ENCODE measurements around the gene COMMD3.

DNA sequence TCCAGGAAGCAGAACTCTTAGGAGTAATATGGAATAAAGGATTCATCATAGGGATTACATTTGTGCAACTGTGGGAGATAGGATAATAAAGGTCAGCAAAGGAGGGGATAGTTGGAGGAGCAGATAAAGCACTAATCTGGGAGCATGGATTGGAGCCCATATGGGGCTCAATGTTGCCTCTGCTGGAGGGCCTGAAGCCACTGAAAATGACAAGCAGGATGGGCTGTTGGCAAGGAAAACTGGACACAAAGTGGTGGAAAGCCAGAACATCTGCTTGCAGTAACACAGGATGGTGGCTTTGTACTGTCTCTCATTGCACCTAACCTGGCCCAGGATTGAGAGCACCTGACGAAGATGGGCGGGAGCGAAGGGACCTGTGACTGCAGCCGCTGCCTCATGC, 15.0 kb upstream of the COMMD3 start:
- TF ChIP-seq, protein P1, sequence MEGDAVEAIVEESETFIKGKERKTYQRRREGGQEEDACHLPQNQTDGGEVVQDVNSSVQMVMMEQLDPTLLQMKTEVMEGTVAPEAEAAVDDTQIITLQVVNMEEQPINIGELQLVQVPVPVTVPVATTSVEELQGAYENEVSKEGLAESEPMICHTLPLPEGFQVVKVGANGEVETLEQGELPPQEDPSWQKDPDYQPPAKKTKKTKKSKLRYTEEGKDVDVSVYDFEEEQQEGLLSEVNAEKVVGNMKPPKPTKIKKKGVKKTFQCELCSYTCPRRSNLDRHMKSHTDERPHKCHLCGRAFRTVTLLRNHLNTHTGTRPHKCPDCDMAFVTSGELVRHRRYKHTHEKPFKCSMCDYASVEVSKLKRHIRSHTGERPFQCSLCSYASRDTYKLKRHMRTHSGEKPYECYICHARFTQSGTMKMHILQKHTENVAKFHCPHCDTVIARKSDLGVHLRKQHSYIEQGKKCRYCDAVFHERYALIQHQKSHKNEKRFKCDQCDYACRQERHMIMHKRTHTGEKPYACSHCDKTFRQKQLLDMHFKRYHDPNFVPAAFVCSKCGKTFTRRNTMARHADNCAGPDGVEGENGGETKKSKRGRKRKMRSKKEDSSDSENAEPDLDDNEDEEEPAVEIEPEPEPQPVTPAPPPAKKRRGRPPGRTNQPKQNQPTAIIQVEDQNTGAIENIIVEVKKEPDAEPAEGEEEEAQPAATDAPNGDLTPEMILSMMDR (IDR thresholded peaks at IDR 0.05) = no peak
- no peak for TF ChIP-seq JUN (CRISPR knock-in tag; IDR thresholded peaks at IDR 0.05)
- TF ChIP-seq, protein P2, sequence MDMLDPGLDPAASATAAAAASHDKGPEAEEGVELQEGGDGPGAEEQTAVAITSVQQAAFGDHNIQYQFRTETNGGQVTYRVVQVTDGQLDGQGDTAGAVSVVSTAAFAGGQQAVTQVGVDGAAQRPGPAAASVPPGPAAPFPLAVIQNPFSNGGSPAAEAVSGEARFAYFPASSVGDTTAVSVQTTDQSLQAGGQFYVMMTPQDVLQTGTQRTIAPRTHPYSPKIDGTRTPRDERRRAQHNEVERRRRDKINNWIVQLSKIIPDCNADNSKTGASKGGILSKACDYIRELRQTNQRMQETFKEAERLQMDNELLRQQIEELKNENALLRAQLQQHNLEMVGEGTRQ (CRISPR knock-in tag; IDR thresholded peaks at IDR 0.05) = no peak
